Breast epithelium (tissue), 4 donors: ENCODE measurements around the gene CAB39L. TPM values are rescaled to one million over a fixed set of nuclear protein-coding genes. Genes with fewer than 3 reads are reported as not detected.

Experiments used
- DNase-seq, 2 donors: peaks; one replicate each; pipeline ENCODE4 v3.0.0-alpha.2; 2019; ENCODE audit warnings: low spot score in 2 of 2
- H3K27ac ChIP-seq, 2 donors: fragments of 200-600 bp; sonication (generic) in 1 of 2; one replicate each; pipeline ENCODE4 v1.5.1; 2016 to 2019; ENCODE audit warnings: mild to moderate bottlenecking in 1 of 2
- H3K27me3 ChIP-seq, 2 donors: fragments of 200-600 bp; sonication (generic) in 1 of 2; one replicate each; pipeline versions ENCODE4 v1.5.1 to v1.6.0; 2017 to 2019; ENCODE audit warnings: control low read depth in 1 of 2, mild to moderate bottlenecking in 1 of 2
- H3K36me3 ChIP-seq: fragments of 200-600 bp; one replicate; pipeline ENCODE4 v1.5.1; 2019
- H3K4me1 ChIP-seq, 2 donors: fragments of 200-600 bp; sonication (generic); one replicate each; pipeline ENCODE4 v1.5.1; 2016 to 2019; ENCODE audit warnings: control low read depth in 1 of 2
- H3K4me3 ChIP-seq, 3 donors: fragments of 200-600 bp; sonication (generic); 1 replicate in 2 of 3; 2 replicates in 1 of 3; pipeline ENCODE4 v1.5.1; 2016 to 2019; ENCODE audit warnings: mild to moderate bottlenecking in 3 of 3, moderate library complexity in 2 of 3
- H3K9me3 ChIP-seq, 2 donors: fragments of 200-600 bp; sonication (generic) in 1 of 2; one replicate each; pipeline ENCODE4 v1.5.1; 2016 to 2019; ENCODE audit warnings: control low read depth in 1 of 2
- POLR2A ChIP-seq: fragments of 450-650 bp; IDR thresholded peaks from one replicate; pipeline ENCODE4 v1.6.1; 2016; ENCODE audit warnings: antibody characterized with exemption, mild to moderate bottlenecking, moderate library complexity
- POLR2AphosphoS5 ChIP-seq, 3 donors: sonication (generic); formaldehyde crosslinking; IDR thresholded peaks; one replicate each; pipeline ENCODE4 v1.6.1; 2017; ENCODE audit warnings: antibody characterized with exemption in 3 of 3
- intact Hi-C: fragments of 100-400 bp; cut with DNase I; formaldehyde crosslinking; loops from one replicate; pipeline ENCODE4 v1.15.1; 2023; ENCODE audit warnings: low total_unique reads
- total RNA-seq, 3 donors: library from RNA; depleted of rRNA; stranded (reverse); fragments of >200 nt; gene quantifications; one replicate each; pipeline ENCODE4 v1.1.0, GENCODE V29; 2016
- TF ChIP-seq, protein P1 (sequence below), 3 donors: fragments of 450-650 bp; IDR thresholded peaks; one replicate each; pipeline ENCODE4 v1.5.1; 2016 to 2017; ENCODE audit warnings: antibody characterized with exemption in 3 of 3, mild to moderate bottlenecking in 3 of 3, moderate library complexity in 3 of 3

The CAB39L gene
- total RNA-seq, 3 donors from 2014 or later = 40.0 to 92.1 (median 44.8) TPM

DNA sequence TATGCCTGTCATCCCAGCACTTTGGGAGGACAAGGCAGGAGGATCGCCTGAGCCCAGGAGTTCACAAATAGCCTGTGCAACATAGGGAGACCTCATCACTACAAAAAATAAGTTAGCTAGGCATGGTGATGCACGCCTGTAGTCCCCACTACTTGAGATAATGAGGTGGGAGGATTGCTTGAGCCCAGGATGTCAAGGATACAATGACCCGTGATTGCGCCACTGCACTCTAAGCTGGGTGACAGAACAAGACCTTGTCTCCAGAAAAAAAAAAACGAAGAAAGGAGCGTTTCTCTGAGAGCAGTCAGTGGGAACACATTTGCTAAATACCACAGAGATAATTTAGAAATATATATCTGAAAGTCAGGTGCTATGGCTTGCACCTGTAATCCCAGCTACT, 184.3 kb downstream of the CAB39L start:
- TF ChIP-seq POLR2A (no peak), POLR2AphosphoS5 (IDR thresholded peaks at IDR 0.05) (no peak)
- TF ChIP-seq, protein P1, sequence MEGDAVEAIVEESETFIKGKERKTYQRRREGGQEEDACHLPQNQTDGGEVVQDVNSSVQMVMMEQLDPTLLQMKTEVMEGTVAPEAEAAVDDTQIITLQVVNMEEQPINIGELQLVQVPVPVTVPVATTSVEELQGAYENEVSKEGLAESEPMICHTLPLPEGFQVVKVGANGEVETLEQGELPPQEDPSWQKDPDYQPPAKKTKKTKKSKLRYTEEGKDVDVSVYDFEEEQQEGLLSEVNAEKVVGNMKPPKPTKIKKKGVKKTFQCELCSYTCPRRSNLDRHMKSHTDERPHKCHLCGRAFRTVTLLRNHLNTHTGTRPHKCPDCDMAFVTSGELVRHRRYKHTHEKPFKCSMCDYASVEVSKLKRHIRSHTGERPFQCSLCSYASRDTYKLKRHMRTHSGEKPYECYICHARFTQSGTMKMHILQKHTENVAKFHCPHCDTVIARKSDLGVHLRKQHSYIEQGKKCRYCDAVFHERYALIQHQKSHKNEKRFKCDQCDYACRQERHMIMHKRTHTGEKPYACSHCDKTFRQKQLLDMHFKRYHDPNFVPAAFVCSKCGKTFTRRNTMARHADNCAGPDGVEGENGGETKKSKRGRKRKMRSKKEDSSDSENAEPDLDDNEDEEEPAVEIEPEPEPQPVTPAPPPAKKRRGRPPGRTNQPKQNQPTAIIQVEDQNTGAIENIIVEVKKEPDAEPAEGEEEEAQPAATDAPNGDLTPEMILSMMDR (IDR thresholded peaks at IDR 0.05) = no peak
- Histone ChIP-seq H3K36me3 (peaks cover 8% of the 10 kb centered on the region), H3K4me3 (no peak overlapping the region), H3K9me3 (no peaks in the 10 kb centered on the region), H3K27me3 (no peaks in the 10 kb centered on the region), H3K4me1 (no peaks in the 10 kb centered on the region), H3K27ac (no peak overlapping the region)
- intact Hi-C loops = no loop called here
- no peak for DNase-seq

Other genes starting within 250 kb of the CAB39L start
- gene MLNR, start 223.7 kb downstream of the CAB39L start, total RNA-seq = not detected
- gene CDADC1, start 196.1 kb downstream of the CAB39L start, total RNA-seq = 1 to 10 TPM; 7.3 to 8.5 (median 8.2) TPM
- 10 to 100 TPM in 2 of 3 donors, 1 to 10 TPM in 1; 9.9 to 17.0 (median 12.8) TPM for gene SETDB2, start 210 bp upstream of the CAB39L start, total RNA-seq
- gene PHF11, start 51.9 kb upstream of the CAB39L start, total RNA-seq = 10 to 100 TPM; 33.8 to 56.5 (median 52.1) TPM
- gene RCBTB1, start 141.5 kb upstream of the CAB39L start, total RNA-seq = 10 to 100 TPM; 13.8 to 18.4 (median 17.9) TPM
- 1 to 10 TPM in 2 of 3 donors, under 1 TPM in 1; 0.98 to 1.4 (median 1.3) TPM for gene ARL11, start 184.4 kb upstream of the CAB39L start, total RNA-seq
- 100 to 1,000 TPM in 1 of 3 donors, 10 to 100 TPM in 2; 33.3 to 104 (median 80.1) TPM for gene EBPL, start 247.4 kb upstream of the CAB39L start, total RNA-seq